SIG-M5 treated with dmso at 0.1 percent for 504 hours (cell line): Measurements from ENCODE around the gene LIMK2.
A peak's percentile ranks its signal among the peaks of the same experiment; 100 is the strongest.
"Not testable (repeated sequence)": the region's sequence is repeated elsewhere in the genome, so short reads cannot be mapped to it uniquely, and the experiment has no call there.

Experiments
- DNase-seq: peaks from one replicate; lab custom pipeline; 2025; ENCODE audit not compliant: unreplicated experiment; lab: John Stamatoyannopoulos, UW

The LIMK2 gene

DNA sequence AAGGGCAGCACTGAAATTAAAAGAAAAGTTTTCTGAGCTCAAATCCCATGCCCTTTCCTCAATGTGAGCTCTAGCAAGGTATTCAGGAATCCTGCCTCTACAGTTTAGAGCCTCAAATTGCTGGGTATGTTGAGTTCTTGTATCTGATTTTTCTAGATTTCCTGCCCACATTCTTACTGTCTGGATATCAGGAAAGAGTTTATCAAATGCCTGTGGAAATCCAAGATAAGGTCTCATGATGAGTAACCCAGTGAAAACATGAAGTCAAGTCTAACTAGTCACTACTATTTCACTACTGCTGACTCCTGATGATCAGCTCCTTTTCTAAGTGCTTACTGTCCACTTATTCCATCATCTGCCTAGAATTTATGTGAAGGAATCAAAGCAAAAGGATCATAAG, 29.8 kb downstream of the LIMK2 start:
- DNase-seq: no peak

DNA sequence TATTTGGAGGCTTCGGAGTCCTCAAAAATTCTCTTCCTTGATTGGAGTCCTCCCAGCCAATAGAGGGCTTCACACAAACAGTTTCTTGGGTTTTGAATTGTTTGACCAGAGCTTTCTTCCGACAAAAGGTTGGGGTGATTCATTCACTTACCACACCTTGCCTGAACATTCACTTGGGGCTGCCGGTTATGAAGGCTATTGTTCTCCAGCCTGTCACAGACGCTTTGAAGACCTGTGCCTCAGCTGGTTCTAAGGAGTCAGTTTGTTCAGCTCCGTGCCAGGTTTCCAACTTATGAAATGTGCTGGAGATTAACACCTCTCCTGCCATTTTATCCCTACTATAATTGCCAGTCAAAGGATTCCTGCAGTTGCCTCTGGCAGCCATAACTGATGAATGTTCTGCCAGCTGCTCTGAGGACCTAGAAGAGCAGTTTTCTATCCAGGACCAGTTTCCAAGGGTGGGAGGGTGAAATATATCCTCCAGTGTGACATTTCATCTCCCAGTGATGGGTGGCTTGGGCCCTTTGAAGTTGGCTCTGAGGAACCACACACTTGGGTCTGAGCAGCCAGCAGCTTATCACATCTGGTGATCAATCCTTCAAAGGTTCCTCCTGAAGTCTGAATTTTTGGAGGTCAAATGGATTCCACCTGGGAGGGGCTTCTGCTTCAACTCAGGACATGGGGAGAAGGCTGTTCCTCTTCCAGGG, 31.4 kb downstream of the LIMK2 start:
- DNase-seq: no peak

DNA sequence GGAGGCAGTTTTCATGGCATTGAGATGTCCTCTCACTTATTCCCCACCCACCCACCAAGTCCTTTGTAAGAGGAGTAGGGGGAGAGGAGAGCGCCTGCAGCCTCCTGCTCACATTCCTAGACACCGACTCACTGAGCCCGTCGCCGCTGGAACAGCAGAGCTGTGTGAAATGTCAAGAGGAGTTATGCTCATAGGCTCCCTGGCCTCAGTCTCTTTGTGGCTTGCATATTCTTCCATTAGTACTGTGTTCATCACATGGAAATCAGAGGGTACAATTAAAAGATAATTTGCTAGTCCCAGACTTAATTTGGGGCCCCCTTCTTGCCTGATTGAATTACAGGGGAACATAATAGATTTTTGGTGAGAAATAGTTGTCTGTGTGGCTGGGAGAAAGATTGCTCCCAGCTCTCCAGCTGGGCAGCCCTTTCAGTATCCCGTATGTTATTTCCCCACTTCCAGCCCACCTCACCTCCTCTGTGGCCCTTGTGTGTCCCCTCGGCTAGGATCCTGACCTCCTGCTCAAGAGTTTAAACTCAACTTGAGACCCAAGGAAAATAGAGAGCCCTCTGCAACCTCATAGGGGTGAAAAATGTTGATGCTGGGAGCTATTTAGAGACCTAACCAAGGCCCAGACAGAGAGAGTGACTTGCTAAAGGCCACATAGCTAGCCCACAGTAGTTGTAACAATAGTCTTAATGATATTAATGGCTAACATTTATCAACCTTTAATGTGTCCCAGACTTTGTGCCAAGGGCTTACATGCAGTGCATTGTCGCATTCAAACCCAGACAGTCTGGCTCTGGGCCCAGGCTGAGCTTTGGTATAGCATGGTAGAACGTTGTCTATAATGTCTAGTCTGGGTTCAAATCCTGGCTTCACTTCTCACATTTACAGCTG, 32.2 kb downstream of the LIMK2 start:
- no peak for DNase-seq

DNA sequence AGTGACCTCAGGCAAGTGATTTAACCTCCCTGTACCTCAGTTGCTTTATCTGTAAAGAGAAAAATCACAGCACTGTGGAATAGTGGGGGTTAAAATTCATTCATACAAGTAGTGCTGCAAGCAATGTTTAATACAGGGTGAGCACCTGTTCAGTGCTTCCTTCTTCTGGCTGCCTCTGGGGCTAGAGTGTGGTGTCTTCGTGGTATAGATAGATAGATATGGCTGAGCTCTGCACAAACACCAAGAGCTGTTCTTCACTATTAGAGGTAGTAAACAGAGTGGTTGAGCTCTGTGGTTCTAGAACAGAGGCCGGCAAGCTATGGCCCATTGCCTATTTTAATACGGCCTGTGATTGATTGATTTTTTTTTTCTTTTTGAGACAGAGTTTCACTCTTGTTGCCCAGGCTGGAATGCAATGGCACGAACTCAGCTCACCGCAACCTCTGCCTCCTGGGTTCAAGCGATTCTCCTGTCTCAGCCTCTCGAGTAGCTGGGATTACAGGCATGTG, 32.9 kb downstream of the LIMK2 start:
- DNase-seq: no peak

DNA sequence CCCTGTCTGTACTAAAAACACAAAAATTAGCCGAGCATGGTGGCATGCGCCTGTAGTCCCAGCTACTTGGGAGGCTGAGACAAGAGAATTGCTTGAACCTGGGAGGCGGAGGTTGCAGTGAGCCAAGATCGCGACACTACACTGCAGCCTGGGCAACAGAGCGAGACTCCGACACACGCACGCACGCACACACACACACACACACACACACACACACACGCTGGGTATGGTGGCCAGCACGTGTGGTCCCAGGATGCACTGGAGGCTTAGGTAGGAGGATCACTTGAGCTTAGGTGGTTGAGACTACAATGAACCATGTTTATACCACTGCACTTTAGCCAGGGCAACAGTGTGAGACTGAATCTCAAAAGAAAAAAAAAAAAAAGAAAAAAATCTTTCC, 33.9 kb downstream of the LIMK2 start:
- DNase-seq: not testable (repeated sequence)

DNA sequence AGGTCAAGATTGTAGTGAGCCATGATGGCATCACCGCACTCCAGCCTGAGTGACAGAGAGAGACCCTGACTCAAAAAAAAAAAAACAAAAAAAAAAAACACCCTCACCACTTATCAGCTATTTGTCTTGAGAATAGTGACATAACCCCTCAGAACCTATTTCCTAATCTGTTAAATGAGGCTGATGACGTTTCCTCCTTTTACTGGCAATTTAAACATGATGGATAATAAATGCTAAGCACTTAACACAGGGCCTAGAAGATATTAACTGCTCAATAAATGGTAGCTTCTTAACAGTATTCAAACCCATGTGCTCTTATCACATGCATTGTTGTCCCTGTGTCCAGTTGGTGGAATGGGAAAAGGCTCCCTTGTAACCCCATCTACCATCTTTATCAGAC, 34.6 kb downstream of the LIMK2 start:
- no peak for DNase-seq

DNA sequence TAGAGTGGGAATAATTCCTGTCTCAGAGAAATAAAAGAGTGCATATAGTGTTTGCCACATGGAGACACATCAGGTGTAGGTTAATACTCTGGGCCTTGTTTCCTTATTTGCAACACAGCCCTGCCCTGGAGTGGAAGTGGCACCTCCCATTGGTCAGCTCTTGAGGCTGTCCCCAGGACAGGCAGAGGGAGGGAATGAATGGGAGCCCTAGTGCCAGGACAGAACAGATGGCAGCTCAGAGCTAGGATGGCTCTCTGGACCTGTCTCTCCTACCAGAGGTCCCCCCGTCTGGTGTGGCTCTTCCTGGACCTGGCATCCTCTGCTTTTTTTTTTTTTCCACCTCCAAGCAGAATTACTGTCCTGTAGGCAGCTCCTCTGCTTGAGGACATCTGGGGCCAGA, 35.6 kb downstream of the LIMK2 start:
- DNase-seq: no peak

DNA sequence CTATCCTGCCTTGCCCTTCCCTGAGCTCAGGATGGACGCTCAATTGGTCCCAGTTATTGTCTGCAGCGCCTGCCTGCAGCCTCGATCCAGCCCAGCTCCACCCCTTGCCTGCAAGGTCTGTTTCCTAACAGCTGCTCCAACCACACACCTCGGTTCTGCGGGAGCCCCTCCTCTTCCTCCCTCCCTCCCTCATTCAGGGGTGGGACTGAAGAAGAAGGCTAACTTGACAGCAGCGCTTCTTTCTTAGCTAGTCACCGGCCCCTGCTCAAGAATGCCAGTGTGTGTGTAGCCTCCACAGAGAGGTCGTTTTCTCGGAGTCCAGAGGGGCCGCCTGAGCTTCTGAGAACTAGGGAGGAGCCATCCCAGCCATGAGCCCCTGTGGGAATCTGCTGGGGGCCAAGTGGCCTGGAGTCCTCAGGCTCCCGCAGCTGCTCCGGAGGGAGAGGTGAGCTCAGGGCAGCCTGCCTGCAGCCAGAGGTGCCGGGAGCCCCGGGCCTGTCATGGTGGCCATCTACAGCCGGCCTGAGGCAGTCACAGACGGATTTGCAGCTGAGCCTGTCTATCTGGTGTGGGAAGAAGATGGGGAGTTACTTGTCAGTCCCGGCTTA, 36.1 kb downstream of the LIMK2 start:
- peak; percentile 68 for DNase-seq

DNA sequence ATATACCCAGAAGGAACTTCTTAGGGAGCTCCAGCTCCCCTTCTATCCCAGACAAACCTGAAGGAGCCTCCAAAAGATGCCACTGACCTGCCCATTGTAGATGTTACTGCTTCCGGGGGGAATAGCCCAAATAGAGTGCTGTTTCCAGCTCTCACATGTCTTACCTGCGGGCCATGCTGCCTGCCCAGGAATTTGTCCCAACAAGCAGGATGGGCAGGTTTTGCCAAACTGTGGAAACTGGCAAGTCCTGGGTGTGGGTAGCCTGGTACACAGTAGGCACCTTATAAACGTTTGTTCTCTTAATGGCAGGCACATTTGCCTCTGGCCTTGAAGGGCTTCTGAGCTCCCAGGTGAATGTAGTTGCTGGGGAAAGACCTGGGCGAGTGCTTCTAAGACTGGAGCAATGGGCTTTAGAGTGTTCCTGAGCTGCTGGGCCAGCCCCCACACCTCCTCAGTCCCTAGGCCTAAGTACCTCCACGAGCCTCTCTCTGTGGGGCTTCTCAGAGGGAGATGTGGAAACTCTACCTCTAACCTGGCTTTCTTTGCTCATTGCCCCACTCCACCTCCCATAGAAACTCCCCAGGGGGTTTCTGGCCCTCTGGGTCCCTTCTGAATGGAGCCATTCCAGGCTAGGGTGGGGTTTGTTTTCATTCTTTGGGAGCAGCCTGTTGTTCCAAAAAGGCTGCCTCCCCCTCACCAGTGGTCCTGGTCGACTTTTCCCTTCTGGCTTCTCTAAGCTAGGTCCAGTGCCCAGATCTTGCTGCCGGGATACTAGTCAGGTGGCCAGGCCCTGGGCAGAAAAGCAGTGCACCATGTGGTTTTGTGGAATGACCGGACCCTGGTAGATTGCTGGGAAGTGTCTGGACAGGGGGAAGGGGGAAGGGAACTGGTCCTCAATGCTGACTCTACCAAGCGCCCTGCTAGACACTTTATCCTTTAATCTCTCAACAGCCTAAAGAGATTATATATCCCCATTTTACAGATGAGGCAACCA, 37.2 kb downstream of the LIMK2 start:
- no peak for DNase-seq

DNA sequence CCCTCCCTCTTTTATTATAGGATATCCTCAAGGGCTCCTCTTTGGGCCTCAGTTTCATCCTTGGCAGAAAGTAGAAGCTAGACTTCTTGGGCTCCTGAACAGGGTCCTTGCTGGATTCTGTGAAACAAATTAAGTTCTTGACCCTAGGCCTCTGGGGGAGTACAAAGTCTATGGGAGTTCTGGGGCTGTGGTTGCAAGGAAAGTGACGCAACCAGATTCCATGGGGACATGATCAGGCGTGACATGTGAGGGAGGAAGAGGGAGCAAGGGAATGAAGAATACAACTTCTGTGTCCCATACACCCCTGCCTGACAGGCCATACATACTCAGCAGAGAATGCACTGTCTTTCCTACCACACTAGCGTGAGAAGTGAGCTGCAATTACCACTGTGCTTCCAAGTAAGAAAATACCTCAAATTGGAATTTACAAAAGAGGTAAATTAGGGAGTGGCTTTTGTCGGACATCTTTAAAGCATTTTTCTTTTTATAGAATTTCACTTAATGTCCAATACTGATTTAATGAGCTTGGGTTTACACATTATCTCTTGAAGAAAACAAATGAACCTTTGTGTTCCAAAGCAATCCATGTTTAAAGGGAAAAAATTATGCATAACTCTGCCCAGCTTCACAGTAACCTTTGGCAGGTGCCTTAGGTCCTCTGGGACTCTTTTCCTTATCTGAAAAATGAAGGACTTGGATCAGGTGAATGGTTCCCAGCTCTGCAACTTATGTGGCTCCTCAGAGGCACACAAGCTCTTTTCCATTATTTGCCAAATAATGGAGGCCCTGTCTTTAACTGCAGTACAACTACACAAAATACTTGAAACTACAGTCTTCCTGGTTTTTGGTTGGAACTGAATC, 38.9 kb downstream of the LIMK2 start:
- DNase-seq: no peak

DNA sequence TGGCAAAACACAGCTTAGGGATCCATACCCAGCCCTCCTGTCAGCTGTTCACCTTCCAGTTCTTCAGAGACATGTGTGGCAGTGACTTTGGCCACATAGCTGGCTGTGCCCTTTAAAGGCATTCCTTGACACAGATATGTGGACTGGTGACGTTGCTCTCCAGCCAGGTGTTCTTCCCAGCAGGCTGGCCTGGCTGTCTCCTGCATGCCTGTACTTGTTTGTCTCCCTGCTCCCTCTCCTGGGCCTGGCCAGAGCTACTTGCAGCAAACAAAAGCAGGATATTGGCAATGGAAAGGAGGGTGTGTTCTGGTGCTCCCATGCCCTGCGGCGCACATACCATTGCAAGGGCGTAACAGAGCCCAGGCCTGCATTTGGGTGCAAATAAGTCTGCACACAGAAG, 41.9 kb downstream of the LIMK2 start:
- DNase-seq: peak; percentile 38

DNA sequence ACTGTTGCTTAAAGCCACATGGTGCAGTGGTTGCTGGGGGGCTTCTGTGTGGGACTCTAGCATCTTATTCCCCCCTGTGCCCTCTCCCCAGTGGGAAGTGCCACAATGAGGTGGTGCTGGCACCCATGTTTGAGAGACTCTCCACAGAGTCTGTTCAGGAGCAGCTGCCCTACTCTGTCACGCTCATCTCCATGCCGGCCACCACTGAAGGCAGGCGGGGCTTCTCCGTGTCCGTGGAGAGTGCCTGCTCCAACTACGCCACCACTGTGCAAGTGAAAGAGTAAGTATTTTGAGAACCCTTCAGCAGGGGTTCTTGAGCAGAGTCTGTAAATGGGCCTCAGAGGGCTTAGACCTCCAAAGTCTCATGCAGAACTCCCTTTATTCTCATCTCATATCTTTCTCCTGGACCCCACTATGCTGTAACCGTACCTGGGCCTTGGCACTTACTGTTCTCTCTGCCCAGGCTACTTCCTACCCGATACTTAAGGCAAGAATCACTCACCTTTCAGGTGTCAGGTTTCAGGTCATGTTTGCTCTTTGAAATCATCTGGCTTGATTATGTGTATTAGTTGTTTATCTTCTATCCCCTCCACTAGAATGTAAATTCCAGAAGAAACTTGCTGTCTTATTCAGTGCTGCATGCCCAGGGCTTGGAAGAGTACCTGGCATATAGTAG, 47.8 kb downstream of the LIMK2 start:
- DNase-seq: no peak

DNA sequence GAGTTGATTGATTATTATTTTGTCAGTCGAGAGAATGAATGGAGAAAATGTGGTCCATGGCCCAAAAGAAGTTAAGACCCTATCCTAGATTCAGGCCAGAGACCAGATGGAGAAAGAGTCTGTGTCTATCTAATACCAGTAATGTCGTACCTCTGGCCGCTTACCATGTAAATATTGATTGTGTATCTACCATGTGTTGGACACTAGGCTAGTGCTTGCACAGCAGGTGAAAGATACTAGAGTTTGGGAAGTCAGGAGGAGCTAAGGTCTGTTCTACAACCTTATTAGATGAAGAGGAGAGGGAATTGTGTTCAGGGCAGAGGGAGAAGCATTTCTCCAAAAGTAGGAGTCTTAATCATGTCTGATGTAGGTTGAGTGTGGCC, 48.4 kb downstream of the LIMK2 start:
- DNase-seq: no peak

DNA sequence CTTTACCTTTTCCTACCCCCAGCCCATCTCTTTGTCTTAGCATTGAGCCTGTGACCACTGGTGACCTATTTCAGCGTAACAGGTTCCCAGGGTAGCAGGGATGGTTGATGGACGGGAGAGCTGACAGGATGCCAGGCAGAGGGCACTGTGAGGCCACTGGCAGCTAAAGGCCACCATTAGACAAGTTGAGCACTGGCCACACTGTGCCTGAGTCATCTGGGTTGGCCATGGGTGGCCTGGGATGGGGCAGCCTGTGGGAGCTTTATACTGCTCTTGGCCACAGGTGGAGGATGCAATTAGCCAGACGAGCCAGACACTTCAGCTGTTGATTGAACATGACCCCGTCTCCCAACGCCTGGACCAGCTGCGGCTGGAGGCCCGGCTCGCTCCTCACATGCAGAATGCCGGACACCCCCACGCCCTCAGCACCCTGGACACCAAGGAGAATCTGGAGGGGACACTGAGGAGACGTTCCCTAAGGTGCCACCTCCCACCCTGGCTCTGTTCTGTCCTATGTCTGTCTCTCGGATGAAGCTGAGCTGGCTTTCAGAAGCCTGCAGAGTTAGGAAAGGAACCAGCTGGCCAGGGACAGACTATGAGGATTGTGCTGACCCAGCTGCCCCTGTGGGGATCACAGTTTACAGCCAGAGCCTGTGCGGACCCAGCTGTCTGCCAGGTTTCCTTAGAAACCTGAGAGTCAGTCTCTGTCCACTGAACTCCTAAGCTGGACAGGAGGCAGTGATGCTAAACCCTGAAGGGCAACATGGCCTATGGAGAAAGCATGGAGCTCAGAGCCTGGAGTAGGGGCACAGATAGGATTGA, 50.4 kb downstream of the LIMK2 start:
- no peak for DNase-seq

DNA sequence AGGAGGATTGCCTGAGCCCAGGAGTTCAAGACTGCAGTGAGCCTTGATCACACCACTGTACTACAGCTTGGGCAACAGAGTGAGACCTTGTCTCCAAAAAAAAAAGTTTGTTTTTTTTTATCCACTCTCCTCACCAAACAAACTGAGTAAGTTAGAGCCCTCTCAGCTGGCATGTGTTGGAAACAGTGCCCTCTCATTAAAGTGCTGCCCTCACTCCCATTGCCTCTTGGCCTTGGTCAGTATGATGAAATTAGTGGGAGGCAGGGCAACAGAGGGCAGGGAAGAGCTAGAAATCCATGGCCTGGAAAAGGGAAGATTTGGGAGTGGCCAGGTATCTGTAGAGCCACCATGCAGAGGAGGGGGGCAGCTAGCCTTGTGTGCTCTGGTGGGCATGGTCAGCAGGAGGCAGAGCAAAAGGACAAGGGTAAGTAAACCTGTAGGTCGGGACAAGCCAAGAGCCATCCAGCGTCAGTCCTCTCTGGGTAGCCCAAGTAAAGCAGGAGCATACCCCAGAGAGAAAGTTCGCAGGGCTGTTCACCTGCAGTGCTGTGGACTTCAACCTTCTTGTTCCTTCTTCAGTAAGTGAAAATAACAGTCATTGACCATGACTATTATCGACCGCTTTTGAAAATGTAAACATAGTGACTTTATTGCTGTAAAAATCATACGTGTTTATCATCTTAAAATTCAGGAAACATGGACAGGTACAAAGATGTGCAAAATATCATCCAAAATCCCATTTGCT, 52.0 kb downstream of the LIMK2 start:
- no peak for DNase-seq

DNA sequence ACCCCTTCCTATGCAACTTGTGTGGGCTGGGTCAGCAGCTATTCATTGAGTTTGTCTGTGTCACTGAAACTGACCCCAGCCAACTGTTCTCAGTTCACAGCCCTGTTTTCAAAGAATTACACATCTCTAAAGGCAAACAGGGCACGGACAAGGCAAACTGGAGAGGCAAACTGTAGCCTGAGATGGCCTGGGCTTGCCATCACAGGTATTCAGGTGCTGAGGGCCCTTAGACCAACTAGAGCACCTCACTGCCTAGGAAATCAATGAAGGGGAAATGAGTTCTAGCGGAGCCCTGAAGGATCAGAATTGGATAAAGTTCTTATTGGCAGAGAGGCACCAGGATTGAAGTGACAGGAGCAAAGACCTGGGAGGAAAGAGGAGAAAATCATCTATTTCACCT, 56.2 kb downstream of the LIMK2 start:
- no peak for DNase-seq

DNA sequence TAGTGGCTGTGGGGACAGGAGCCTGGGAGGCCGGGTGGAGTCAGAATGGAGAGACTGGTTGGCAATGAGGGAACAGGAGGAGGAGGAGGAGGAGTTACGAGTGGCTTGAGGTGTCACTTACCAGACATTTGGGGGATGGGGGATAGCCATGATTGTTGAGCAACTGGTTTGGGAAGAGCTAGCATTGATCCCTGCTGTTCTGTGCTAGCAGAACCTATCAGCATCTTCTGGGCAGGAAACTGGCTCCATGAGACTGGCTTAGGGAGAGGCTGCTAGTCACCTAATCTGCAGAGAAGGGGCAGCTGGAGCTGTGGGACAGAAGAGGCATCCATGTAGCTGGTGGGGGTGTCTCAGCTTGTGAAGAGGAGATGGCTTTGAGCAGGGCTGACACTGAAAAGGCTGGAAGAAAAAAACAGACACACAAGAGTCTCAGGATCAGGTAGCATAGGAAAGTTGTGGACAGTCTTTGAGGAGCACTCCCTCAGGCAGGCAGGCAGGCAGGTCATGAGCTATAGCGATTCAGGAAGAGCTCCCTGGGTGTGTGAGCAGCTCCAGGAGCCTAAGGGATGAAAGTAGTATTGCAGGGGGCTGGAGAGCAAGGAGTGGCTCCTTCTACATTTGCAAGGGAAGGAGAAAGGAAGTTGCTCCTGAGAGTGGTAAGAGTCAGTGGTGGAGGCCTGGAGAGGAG, 57.9 kb downstream of the LIMK2 start:
- no peak for DNase-seq
